Measurements from ENCODE around the gene NKX1-1.

NKX1-1 gene

DNA sequence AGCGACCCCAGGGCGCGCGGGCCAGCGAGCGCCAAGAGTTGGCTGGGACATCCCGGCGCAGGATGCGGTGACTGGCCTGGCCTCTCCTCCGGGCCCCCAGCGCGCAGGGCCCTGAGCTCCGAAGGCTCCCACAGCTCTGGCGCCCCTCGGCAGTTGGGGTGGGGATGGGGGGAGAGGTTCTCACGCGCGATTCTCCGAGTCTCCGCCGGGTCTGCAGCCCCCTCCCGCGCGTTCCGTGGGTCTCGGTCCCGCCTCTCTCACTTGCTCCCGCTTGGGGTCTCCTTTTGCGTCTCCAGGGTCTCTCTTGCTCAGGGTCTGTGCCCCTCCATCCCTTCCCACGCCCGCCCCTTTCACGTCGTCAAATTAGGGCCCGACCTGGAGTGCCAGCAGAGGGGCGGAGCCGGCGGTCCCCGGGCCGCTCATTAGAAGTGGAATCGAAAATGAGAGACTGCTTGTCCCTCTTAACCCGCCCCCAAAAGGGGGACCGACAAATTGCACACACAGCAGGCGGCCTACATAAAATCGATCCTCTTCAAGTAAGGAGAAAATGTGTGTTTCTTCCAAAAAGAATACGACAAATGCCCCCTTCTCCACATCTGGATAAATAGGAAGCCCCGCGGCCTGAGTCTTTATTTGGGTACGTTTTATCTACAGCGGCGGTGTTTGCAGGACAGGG, 877 bp upstream of the NKX1-1 start:
- no peaks in the 10 kb centered on the region for H3K36me3 ChIP-seq (ENCODE audit: control insufficient read depth in 4 of 4, insufficient read depth in 4 of 4, low read length in 3 of 4)
- no peak overlapping the region for H3K27ac ChIP-seq (ENCODE audit: insufficient read depth in 1 of 2, low read depth in 1 of 2, low read length in 2 of 2, poor library complexity in 1 of 2, severe bottlenecking in 2 of 2)
- peaks cover 0 to 12% (median 0%) of the 10 kb centered on the region in 5 experiments for H3K9me3 ChIP-seq (ENCODE audit: control extremely low read depth in 1 of 5, control insufficient read depth in 4 of 5, insufficient read depth in 2 of 5, low read depth in 1 of 5, low read length in 4 of 5)
- ChIA-PET POLR2A (no interaction called here), CTCF (no interaction called here)
- H3K4me3 ChIP-seq (ENCODE audit: control insufficient read depth in 1 of 7, extremely low read depth in 1 of 7, insufficient read depth in 4 of 7, low read depth in 2 of 7, low read length in 6 of 7) = no peak overlapping the region
- peaks cover 0 to 29% (median 9%) of the 10 kb centered on the region in 4 experiments for H3K4me1 ChIP-seq (ENCODE audit: control extremely low read depth in 1 of 4, control insufficient read depth in 4 of 4, insufficient read depth in 4 of 4, low read length in 3 of 4)
- WGBS (ENCODE audit: insufficient coverage) = 7% methylated on average over 41 of the region's 50 CpGs
- peaks cover 0 to 99% (median 37%) of the 10 kb centered on the region in 5 experiments for H3K27me3 ChIP-seq (replicated peaks in 2 of 5; ENCODE audit: control insufficient read depth in 4 of 5, insufficient read depth in 5 of 5, low read length in 4 of 5)
- no peak for DNase-seq

- no peaks in the 10 kb centered on the region for H3K36me3 ChIP-seq (ENCODE audit: control insufficient read depth in 4 of 4, insufficient read depth in 4 of 4, low read length in 3 of 4)
- POLR2A ChIA-PET = no interaction called here
- no peak for DNase-seq
- no peak overlapping the region for H3K27ac ChIP-seq (ENCODE audit: insufficient read depth in 1 of 2, low read depth in 1 of 2, low read length in 2 of 2, poor library complexity in 1 of 2, severe bottlenecking in 2 of 2)
- peaks cover 0 to 12% (median 0%) of the 10 kb centered on the region in 5 experiments for H3K9me3 ChIP-seq (ENCODE audit: control extremely low read depth in 1 of 5, control insufficient read depth in 4 of 5, insufficient read depth in 2 of 5, low read depth in 1 of 5, low read length in 4 of 5)
- 8% methylated on average over 81 of the region's 90 CpGs for WGBS (ENCODE audit: insufficient coverage)
- H3K4me3 ChIP-seq (ENCODE audit: control insufficient read depth in 1 of 7, extremely low read depth in 1 of 7, insufficient read depth in 4 of 7, low read depth in 2 of 7, low read length in 6 of 7) = no peak overlapping the region
- CTCF ChIA-PET = no interaction called here
- H3K4me1 ChIP-seq (ENCODE audit: control extremely low read depth in 1 of 4, control insufficient read depth in 4 of 4, insufficient read depth in 4 of 4, low read length in 3 of 4) = peaks cover 0 to 34% (median 9%) of the 10 kb centered on the region in 4 experiments
- peaks cover 0 to 99% (median 37%) of the 10 kb centered on the region in 5 experiments for H3K27me3 ChIP-seq (replicated peaks in 2 of 5; ENCODE audit: control insufficient read depth in 4 of 5, insufficient read depth in 5 of 5, low read length in 4 of 5)
These were observed 427 bp downstream of the NKX1-1 start for GRCh38 chr4:1405636-1406393.

DNA sequence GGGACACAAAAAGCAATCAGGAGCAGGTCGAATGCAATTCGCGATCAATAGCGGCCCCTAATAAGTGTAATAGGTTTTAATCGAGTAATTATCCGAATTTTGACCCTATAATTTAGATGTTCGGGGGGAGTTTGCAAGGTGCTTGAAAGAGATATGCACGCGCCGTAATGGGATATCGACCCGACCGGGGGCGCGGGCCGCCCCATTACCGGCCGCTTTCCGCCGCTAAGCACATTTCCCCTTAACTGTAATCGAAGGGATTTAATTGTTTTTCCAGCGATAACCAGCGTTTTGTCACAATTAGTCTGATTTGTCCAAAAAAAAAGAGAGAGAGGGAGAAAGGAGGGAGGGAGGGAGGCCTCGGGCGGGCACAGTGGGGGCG, 997 bp downstream of the NKX1-1 start:
- peaks cover 0 to 99% (median 39%) of the 10 kb centered on the region in 5 experiments for H3K27me3 ChIP-seq (replicated peaks in 2 of 5; ENCODE audit: control insufficient read depth in 4 of 5, insufficient read depth in 5 of 5, low read length in 4 of 5)

GRCh38 chr4:1404573-1405253, 1.5 kb downstream of the NKX1-1 start:
- ChIA-PET POLR2A (no interaction called here), CTCF (no interaction called here)
- no peak overlapping the region for H3K4me3 ChIP-seq (ENCODE audit: control insufficient read depth in 1 of 7, extremely low read depth in 1 of 7, insufficient read depth in 4 of 7, low read depth in 2 of 7, low read length in 6 of 7)
- peaks cover 0 to 34% (median 9%) of the 10 kb centered on the region in 4 experiments for H3K4me1 ChIP-seq (ENCODE audit: control extremely low read depth in 1 of 4, control insufficient read depth in 4 of 4, insufficient read depth in 4 of 4, low read length in 3 of 4)
- no peak for DNase-seq
- no peaks in the 10 kb centered on the region for H3K36me3 ChIP-seq (ENCODE audit: control insufficient read depth in 4 of 4, insufficient read depth in 4 of 4, low read length in 3 of 4)
- 9% methylated on average over 38 of the region's 54 CpGs for WGBS (ENCODE audit: insufficient coverage)
- peaks cover 0 to 19% (median 2%) of the 10 kb centered on the region in 5 experiments for H3K9me3 ChIP-seq (ENCODE audit: control extremely low read depth in 1 of 5, control insufficient read depth in 4 of 5, insufficient read depth in 2 of 5, low read depth in 1 of 5, low read length in 4 of 5)
- H3K27me3 ChIP-seq (replicated peaks in 2 of 5; ENCODE audit: control insufficient read depth in 4 of 5, insufficient read depth in 5 of 5, low read length in 4 of 5) = peaks cover 0 to 99% (median 37%) of the 10 kb centered on the region in 5 experiments
- H3K27ac ChIP-seq (ENCODE audit: insufficient read depth in 1 of 2, low read depth in 1 of 2, low read length in 2 of 2, poor library complexity in 1 of 2, severe bottlenecking in 2 of 2) = no peak overlapping the region

More for the DNA sequence above, 997 bp downstream of the NKX1-1 start:
- POLR2A ChIA-PET = no interaction called here
- CTCF ChIA-PET = no interaction called here
- Histone ChIP-seq H3K27ac (ENCODE audit: insufficient read depth in 1 of 2, low read depth in 1 of 2, low read length in 2 of 2, poor library complexity in 1 of 2, severe bottlenecking in 2 of 2) (no peak overlapping the region), H3K4me3 (ENCODE audit: control insufficient read depth in 1 of 7, extremely low read depth in 1 of 7, insufficient read depth in 4 of 7, low read depth in 2 of 7, low read length in 6 of 7) (no peak overlapping the region), H3K4me1 (ENCODE audit: control extremely low read depth in 1 of 4, control insufficient read depth in 4 of 4, insufficient read depth in 4 of 4, low read length in 3 of 4) (peaks cover 0 to 34% (median 9%) of the 10 kb centered on the region in 4 experiments), H3K36me3 (ENCODE audit: control insufficient read depth in 4 of 4, insufficient read depth in 4 of 4, low read length in 3 of 4) (no peaks in the 10 kb centered on the region), H3K9me3 (ENCODE audit: control extremely low read depth in 1 of 5, control insufficient read depth in 4 of 5, insufficient read depth in 2 of 5, low read depth in 1 of 5, low read length in 4 of 5) (peaks cover 0 to 14% (median 0%) of the 10 kb centered on the region in 5 experiments)
- DNase-seq = no peak
- 6% methylated on average over 20 of the region's 26 CpGs for WGBS (ENCODE audit: insufficient coverage)

- peak in 2 of 3 donors; percentile 27 to 37 for DNase-seq
- H3K4me3 ChIP-seq (ENCODE audit: control insufficient read depth in 1 of 7, extremely low read depth in 1 of 7, insufficient read depth in 4 of 7, low read depth in 2 of 7, low read length in 6 of 7) = peak overlapping the region in 1 of 7 experiments; percentile 4
- ChIA-PET CTCF (no interaction called here), POLR2A (no interaction called here)
- 7% methylated on average over 70 of the region's 107 CpGs for WGBS (ENCODE audit: insufficient coverage)
- H3K27me3 ChIP-seq (replicated peaks in 2 of 5; ENCODE audit: control insufficient read depth in 4 of 5, insufficient read depth in 5 of 5, low read length in 4 of 5) = peaks cover 0 to 95% (median 31%) of the 10 kb centered on the region in 5 experiments
- peaks cover 0 to 20% (median 6%) of the 10 kb centered on the region in 5 experiments for H3K9me3 ChIP-seq (ENCODE audit: control extremely low read depth in 1 of 5, control insufficient read depth in 4 of 5, insufficient read depth in 2 of 5, low read depth in 1 of 5, low read length in 4 of 5)
- H3K4me1 ChIP-seq (ENCODE audit: control extremely low read depth in 1 of 4, control insufficient read depth in 4 of 4, insufficient read depth in 4 of 4, low read length in 3 of 4) = peaks cover 0 to 34% (median 9%) of the 10 kb centered on the region in 4 experiments
- H3K36me3 ChIP-seq (ENCODE audit: control insufficient read depth in 4 of 4, insufficient read depth in 4 of 4, low read length in 3 of 4) = no peaks in the 10 kb centered on the region
- no peak overlapping the region for H3K27ac ChIP-seq (ENCODE audit: insufficient read depth in 1 of 2, low read depth in 1 of 2, low read length in 2 of 2, poor library complexity in 1 of 2, severe bottlenecking in 2 of 2)
These were observed 2.4 kb downstream of the NKX1-1 start for GRCh38 chr4:1403591-1404572.

- Histone ChIP-seq H3K27ac (ENCODE audit: insufficient read depth in 1 of 2, low read depth in 1 of 2, low read length in 2 of 2, poor library complexity in 1 of 2, severe bottlenecking in 2 of 2) (no peak overlapping the region), H3K27me3 (replicated peaks in 2 of 5; ENCODE audit: control insufficient read depth in 4 of 5, insufficient read depth in 5 of 5, low read length in 4 of 5) (peaks cover 0 to 88% (median 25%) of the 10 kb centered on the region in 5 experiments), H3K4me3 (ENCODE audit: control insufficient read depth in 1 of 7, extremely low read depth in 1 of 7, insufficient read depth in 4 of 7, low read depth in 2 of 7, low read length in 6 of 7) (no peak overlapping the region), H3K36me3 (ENCODE audit: control insufficient read depth in 4 of 4, insufficient read depth in 4 of 4, low read length in 3 of 4) (no peaks in the 10 kb centered on the region), H3K9me3 (ENCODE audit: control extremely low read depth in 1 of 5, control insufficient read depth in 4 of 5, insufficient read depth in 2 of 5, low read depth in 1 of 5, low read length in 4 of 5) (peaks cover 0 to 19% (median 10%) of the 10 kb centered on the region in 5 experiments), H3K4me1 (ENCODE audit: control extremely low read depth in 1 of 4, control insufficient read depth in 4 of 4, insufficient read depth in 4 of 4, low read length in 3 of 4) (peaks cover 0 to 34% (median 9%) of the 10 kb centered on the region in 4 experiments)
- WGBS (ENCODE audit: insufficient coverage) = 6% methylated on average over 58 of the region's 58 CpGs
- POLR2A ChIA-PET = no interaction called here
- CTCF ChIA-PET = no interaction called here
- DNase-seq = no peak
These were observed 3.1 kb downstream of the NKX1-1 start for GRCh38 chr4:1403177-1403583.

Data from common myeloid progenitor, CD34-positive (primary cell).